ENCODE results near the gene GRIK5.

Gene GRIK5

GRCh38 chr19:42057846-42058245 lies 12.2 kb downstream of the GRIK5 start:
- no peak for DNase-seq (ENCODE audit: low read depth)
- TF ChIP-seq MYC (IDR thresholded peaks at IDR 0.05; ENCODE audit: low read depth, low read length) (no peak), POLR2A (IDR thresholded peaks at IDR 0.05; ENCODE audit: extremely low read depth, insufficient read length) (no peak)
- TF ChIP-seq, protein P1, sequence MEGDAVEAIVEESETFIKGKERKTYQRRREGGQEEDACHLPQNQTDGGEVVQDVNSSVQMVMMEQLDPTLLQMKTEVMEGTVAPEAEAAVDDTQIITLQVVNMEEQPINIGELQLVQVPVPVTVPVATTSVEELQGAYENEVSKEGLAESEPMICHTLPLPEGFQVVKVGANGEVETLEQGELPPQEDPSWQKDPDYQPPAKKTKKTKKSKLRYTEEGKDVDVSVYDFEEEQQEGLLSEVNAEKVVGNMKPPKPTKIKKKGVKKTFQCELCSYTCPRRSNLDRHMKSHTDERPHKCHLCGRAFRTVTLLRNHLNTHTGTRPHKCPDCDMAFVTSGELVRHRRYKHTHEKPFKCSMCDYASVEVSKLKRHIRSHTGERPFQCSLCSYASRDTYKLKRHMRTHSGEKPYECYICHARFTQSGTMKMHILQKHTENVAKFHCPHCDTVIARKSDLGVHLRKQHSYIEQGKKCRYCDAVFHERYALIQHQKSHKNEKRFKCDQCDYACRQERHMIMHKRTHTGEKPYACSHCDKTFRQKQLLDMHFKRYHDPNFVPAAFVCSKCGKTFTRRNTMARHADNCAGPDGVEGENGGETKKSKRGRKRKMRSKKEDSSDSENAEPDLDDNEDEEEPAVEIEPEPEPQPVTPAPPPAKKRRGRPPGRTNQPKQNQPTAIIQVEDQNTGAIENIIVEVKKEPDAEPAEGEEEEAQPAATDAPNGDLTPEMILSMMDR (IDR thresholded peaks at IDR 0.05; ENCODE audit: low read depth, low read length), result no peak
- TF ChIP-seq, protein P2, sequence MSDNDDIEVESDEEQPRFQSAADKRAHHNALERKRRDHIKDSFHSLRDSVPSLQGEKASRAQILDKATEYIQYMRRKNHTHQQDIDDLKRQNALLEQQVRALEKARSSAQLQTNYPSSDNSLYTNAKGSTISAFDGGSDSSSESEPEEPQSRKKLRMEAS (IDR thresholded peaks at IDR 0.05; ENCODE audit: low read depth, low read length), result no peak
- no peak overlapping the region for H3K4me3 ChIP-seq (ENCODE audit: low read depth, low read length)

GRCh38 chr19:42054205-42054604 lies 15.8 kb downstream of the GRIK5 start:
- no peak for DNase-seq (ENCODE audit: low read depth)
- no peak overlapping the region for H3K4me3 ChIP-seq (ENCODE audit: low read depth, low read length)
- TF ChIP-seq MYC (IDR thresholded peaks at IDR 0.05; ENCODE audit: low read depth, low read length) (no peak), POLR2A (IDR thresholded peaks at IDR 0.05; ENCODE audit: extremely low read depth, insufficient read length) (no peak)
- TF ChIP-seq, protein P2 (IDR thresholded peaks at IDR 0.05; ENCODE audit: low read depth, low read length), result no peak
- TF ChIP-seq, protein P1 (IDR thresholded peaks at IDR 0.05; ENCODE audit: low read depth, low read length), result no peak

DNA sequence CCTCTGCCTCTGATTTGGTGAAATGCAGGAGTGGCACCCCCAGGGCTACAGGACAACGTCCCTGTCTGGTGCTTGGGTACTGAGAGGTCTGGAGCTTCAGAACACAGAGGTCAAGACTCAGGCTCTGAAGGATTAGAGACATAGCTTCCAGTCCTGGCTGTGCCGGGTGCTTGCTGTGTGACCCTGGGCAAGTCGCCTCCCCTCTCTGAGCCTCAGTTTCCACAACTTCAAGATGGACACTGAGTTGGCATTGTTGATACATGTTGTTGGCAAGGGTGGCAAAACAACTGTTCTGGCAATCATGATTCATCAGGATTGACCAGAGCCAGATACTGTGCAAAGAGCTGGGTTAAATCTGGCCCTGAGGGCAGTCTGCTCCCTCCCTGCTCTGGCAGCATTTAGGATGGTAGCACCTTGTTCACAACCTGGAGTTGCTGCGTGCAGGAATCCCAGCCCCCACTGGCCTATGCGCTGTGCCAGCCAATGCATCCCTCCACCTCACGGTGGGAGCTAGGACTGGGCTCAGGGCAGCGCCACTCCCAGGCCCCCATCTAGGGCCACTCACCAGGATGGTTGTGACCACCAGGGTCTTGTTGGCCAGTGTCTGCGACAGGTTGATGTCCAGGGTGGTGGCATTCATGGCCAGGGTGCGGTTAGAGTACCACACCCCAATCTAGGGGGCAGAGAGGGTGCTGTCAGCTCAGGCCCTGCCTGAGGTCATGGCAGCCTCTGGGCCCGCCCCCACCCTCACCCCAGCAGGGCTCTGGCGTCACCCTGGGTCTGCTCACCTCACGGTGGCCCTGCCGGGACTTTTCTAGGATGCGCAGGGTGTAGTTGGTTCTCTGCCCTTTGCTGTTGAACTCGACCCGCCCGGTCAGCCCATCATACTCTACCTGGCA lies 16.7 kb downstream of the GRIK5 start:
- DNase-seq (ENCODE audit: low read depth), result no peak
- H3K4me3 ChIP-seq (ENCODE audit: low read depth, low read length), result no peak overlapping the region
- no peak for TF ChIP-seq MYC (IDR thresholded peaks at IDR 0.05; ENCODE audit: low read depth, low read length)
- TF ChIP-seq, protein P1 (IDR thresholded peaks at IDR 0.05; ENCODE audit: low read depth, low read length), result no peak
- no peak for TF ChIP-seq POLR2A (IDR thresholded peaks at IDR 0.05; ENCODE audit: extremely low read depth, insufficient read length)
- TF ChIP-seq, protein P2 (IDR thresholded peaks at IDR 0.05; ENCODE audit: low read depth, low read length), result no peak

DNA sequence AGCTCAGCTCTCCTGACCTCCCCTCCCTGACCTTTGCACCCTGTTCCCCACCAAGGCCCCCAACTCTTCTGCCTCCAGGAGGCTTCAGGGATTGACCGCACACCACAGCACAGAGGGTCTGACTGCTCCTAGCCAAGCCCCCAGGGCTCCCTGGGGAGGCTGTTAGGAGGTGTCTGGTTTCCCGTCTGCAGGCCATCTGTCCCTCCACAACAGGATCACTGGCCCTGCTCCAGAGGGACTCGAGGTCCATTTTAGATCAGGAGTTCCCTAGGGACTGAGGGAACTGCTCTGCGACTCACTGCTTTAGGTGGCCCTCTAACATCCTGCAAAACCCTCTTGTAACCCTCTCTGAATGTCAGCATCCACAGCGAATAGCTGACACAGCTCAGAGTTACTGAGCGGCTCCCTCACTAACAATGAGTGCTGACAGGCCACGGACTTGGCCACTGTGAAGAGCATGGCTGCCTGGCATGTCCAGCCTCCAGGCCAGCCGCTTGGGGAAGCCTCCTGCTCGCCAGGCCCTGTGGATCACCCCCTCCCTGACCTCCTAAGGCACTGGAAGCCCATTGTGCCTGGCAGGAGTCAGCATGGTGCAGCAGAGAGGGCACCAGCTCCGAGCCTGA lies 17.7 kb downstream of the GRIK5 start:
- H3K4me3 ChIP-seq (ENCODE audit: low read depth, low read length), result no peak overlapping the region
- TF ChIP-seq, protein P1 (IDR thresholded peaks at IDR 0.05; ENCODE audit: low read depth, low read length), result no peak
- no peak for TF ChIP-seq POLR2A (IDR thresholded peaks at IDR 0.05; ENCODE audit: extremely low read depth, insufficient read length)
- DNase-seq (ENCODE audit: low read depth), result no peak

GRCh38 chr19:42051166-42052115 lies 18.6 kb downstream of the GRIK5 start:
- no peak for DNase-seq (ENCODE audit: low read depth)
- no peak overlapping the region for H3K4me3 ChIP-seq (ENCODE audit: low read depth, low read length)
- TF ChIP-seq MYC (IDR thresholded peaks at IDR 0.05; ENCODE audit: low read depth, low read length) (no peak), POLR2A (IDR thresholded peaks at IDR 0.05; ENCODE audit: extremely low read depth, insufficient read length) (no peak)
- TF ChIP-seq, protein P1 (IDR thresholded peaks at IDR 0.05; ENCODE audit: low read depth, low read length), result no peak
- TF ChIP-seq, protein P2 (IDR thresholded peaks at IDR 0.05; ENCODE audit: low read depth, low read length), result no peak

All from NB4 (cell line).